Measurements from ENCODE around the gene RPL5.
A peak's percentile ranks its signal among the peaks of the same experiment; 100 is the strongest.

RPL5 gene

DNA sequence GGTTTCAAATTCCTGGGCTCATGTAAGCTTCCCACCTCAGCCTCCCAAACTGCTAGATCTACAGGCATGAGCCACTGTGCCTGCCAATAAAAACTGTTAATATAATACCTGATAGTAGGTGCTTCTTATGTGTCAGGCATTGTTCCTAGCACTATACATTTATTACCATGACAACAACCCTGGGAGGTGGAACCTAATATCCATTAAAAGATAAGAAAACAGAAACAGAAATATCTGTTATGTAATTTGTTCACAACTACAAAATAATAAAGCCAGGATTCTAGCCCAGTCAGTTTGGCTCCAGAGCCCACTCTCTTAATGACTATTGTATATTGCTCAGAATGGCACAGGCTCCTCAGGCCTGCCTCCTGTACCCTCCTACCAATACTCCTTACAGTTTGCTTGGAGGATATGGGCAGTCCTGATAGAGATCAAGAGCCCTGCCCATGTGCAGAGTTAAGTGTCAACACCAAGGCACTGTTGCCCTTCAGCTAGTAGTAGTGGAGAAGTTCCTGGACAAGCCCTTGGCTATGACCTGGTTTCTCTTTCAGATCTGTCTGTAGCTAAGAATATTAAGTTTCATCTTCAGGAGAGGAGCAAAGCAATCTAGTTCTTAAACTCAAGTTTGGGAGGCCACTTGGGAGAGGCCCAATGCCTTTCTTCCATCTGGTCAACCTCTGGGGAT is 22.4 kb downstream of the RPL5 start:
- TF ChIP-seq, protein P1, sequence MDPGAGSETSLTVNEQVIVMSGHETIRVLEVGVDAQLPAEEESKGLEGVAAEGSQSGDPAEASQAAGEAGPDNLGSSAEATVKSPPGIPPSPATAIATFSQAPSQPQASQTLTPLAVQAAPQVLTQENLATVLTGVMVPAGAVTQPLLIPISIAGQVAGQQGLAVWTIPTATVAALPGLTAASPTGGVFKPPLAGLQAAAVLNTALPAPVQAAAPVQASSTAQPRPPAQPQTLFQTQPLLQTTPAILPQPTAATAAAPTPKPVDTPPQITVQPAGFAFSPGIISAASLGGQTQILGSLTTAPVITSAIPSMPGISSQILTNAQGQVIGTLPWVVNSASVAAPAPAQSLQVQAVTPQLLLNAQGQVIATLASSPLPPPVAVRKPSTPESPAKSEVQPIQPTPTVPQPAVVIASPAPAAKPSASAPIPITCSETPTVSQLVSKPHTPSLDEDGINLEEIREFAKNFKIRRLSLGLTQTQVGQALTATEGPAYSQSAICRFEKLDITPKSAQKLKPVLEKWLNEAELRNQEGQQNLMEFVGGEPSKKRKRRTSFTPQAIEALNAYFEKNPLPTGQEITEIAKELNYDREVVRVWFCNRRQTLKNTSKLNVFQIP (CRISPR knock-in tag; IDR thresholded peaks at IDR 0.05; ENCODE audit: borderline replicate concordance, low read depth), result no peak
- TF ChIP-seq CSDC2 (CRISPR knock-in tag; IDR thresholded peaks at IDR 0.05), result no peak
- no peak for TF ChIP-seq ZNF565 (CRISPR knock-in tag; conservative IDR thresholded peaks at IDR 0.05; ENCODE audit: low read depth)
- TF ChIP-seq TCF4 (CRISPR knock-in tag; IDR thresholded peaks at IDR 0.05; ENCODE audit: borderline replicate concordance), result no peak
- no peak for TF ChIP-seq ZFP30 (CRISPR knock-in tag; IDR thresholded peaks at IDR 0.05)
- TF ChIP-seq, protein P2, sequence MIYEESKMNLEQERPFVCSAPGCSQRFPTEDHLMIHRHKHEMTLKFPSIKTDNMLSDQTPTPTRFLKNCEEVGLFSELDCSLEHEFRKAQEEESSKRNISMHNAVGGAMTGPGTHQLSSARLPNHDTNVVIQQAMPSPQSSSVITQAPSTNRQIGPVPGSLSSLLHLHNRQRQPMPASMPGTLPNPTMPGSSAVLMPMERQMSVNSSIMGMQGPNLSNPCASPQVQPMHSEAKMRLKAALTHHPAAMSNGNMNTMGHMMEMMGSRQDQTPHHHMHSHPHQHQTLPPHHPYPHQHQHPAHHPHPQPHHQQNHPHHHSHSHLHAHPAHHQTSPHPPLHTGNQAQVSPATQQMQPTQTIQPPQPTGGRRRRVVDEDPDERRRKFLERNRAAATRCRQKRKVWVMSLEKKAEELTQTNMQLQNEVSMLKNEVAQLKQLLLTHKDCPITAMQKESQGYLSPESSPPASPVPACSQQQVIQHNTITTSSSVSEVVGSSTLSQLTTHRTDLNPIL (CRISPR knock-in tag; IDR thresholded peaks at IDR 0.05; ENCODE audit: low read depth), result no peak
- no peak for TF ChIP-seq ISL1 (CRISPR knock-in tag; IDR thresholded peaks at IDR 0.05)
- TF ChIP-seq RARB (CRISPR knock-in tag; IDR thresholded peaks at IDR 0.05), result no peak
- TF ChIP-seq ZNF8 (CRISPR knock-in tag; IDR thresholded peaks at IDR 0.05), result no peak
- no peak for TF ChIP-seq OSR1 (CRISPR knock-in tag; IDR thresholded peaks at IDR 0.05)
- no peak for TF ChIP-seq ZNF70 (CRISPR knock-in tag; IDR thresholded peaks at IDR 0.05)
- ATAC-seq, result no peak

DNA sequence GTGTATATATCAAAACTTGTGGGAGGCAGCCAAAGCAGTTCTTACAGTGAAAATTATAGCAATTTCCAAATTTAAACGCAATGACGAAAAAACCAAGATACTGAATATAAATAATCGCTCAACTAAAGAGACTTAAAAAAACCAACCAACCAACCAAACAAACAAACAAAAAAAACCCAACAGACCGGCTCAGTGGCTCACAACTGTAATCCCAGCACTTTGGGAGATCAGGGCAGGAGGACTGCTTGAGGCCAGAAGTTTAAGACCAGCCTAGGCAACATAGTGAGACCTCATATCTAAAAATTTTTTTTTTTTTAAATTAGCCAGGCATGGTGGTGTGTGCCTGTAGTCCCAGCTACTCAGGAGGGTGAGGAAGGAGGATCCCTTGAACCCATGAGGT is 23.4 kb downstream of the RPL5 start:
- no peak for TF ChIP-seq ARNTL (CRISPR knock-in tag; IDR thresholded peaks at IDR 0.05; ENCODE audit: borderline replicate concordance, low read depth)
- TF ChIP-seq, protein P1 (CRISPR knock-in tag; IDR thresholded peaks at IDR 0.05; ENCODE audit: borderline replicate concordance, low read depth), result no peak
- TF ChIP-seq TOX (CRISPR knock-in tag; IDR thresholded peaks at IDR 0.05; ENCODE audit: borderline replicate concordance), result no peak
- ATAC-seq, result no peak

DNA sequence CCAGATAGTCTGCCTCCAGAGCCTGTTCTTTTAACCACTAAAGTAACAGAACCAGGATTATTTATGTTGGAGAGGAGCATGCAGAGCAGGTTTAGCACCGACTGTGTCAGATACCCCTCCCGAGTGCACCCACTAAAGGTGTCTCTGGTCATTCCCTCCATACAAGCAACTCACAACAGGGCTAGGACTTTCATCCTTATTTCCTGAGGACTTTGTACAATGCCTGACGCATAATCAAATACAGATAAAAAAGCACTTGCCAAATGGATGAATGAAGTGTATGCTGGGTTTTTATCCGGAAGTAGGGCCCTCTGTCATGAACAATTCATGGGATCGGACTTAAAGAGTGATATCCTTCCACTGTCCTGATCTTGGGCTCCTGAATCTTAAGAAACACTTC is 26.0 kb downstream of the RPL5 start:
- TF ChIP-seq ZNF8 (CRISPR knock-in tag; IDR thresholded peaks at IDR 0.05), result no peak
- no peak for TF ChIP-seq BACH2 (CRISPR knock-in tag; IDR thresholded peaks at IDR 0.05; ENCODE audit: borderline replicate concordance)
- TF ChIP-seq, protein P2 (CRISPR knock-in tag; IDR thresholded peaks at IDR 0.05; ENCODE audit: low read depth), result no peak
- TF ChIP-seq, protein P3, sequence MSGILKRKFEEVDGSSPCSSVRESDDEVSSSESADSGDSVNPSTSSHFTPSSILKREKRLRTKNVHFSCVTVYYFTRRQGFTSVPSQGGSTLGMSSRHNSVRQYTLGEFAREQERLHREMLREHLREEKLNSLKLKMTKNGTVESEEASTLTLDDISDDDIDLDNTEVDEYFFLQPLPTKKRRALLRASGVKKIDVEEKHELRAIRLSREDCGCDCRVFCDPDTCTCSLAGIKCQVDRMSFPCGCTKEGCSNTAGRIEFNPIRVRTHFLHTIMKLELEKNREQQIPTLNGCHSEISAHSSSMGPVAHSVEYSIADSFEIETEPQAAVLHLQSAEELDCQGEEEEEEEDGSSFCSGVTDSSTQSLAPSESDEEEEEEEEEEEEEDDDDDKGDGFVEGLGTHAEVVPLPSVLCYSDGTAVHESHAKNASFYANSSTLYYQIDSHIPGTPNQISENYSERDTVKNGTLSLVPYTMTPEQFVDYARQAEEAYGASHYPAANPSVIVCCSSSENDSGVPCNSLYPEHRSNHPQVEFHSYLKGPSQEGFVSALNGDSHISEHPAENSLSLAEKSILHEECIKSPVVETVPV (CRISPR knock-in tag; IDR thresholded peaks at IDR 0.05), result no peak
- no peak for TF ChIP-seq ZNF70 (CRISPR knock-in tag; IDR thresholded peaks at IDR 0.05)
- TF ChIP-seq CSDC2 (CRISPR knock-in tag; IDR thresholded peaks at IDR 0.05), result no peak

DNA sequence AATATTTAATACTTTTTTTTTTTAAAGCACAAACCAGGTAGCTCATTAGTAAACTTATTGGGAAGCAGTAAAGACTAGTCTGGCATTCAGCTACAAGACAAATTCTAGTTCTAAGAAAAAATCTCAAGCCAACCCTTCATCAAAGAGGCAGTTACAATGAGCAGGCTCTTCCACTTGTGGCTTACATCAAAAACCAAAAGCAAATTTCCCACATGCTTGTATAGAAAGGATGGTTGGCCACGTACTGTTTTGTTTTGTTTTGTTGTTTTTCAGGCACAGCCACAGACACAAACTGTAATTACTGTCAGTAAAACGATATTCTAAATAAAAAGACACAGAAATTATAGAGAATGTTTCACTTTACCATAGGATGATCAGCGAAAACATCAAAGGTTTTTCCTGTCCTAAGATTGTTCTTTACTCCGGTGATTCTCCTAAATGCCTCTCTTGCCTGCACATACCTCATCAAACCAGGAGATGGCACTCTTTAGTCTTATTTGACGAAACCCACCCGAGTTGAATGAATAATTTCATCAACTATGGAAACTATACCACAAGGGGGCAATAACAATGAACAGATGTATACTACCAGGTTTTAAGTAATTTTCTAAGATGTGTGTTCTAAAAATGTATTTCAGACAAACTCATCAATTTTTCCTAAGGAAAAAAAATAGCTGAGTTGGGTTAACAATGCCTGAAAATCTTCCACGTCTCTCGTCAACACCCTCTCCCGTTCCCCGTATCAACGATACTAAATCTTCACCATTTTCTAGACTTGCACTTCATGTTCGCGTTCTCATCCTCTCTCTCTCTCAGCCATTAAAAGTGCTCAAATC is 26.9 kb downstream of the RPL5 start:
- ATAC-seq, result peak; percentile 89
- TF ChIP-seq ISL1 (CRISPR knock-in tag; IDR thresholded peaks at IDR 0.05) (no peak), ZFP30 (CRISPR knock-in tag; IDR thresholded peaks at IDR 0.05) (no peak), TCF4 (CRISPR knock-in tag; IDR thresholded peaks at IDR 0.05; ENCODE audit: borderline replicate concordance) (no peak), ZNF565 (CRISPR knock-in tag; conservative IDR thresholded peaks at IDR 0.05; ENCODE audit: low read depth) (no peak), SNAI2 (CRISPR knock-in tag; IDR thresholded peaks at IDR 0.05) (no peak), ZNF70 (CRISPR knock-in tag; IDR thresholded peaks at IDR 0.05) (no peak), TOX (CRISPR knock-in tag; IDR thresholded peaks at IDR 0.05; ENCODE audit: borderline replicate concordance) (no peak), CSDC2 (CRISPR knock-in tag; IDR thresholded peaks at IDR 0.05) (no peak), ARNTL (CRISPR knock-in tag; IDR thresholded peaks at IDR 0.05; ENCODE audit: borderline replicate concordance, low read depth) (no peak)
- TF ChIP-seq, protein P4, sequence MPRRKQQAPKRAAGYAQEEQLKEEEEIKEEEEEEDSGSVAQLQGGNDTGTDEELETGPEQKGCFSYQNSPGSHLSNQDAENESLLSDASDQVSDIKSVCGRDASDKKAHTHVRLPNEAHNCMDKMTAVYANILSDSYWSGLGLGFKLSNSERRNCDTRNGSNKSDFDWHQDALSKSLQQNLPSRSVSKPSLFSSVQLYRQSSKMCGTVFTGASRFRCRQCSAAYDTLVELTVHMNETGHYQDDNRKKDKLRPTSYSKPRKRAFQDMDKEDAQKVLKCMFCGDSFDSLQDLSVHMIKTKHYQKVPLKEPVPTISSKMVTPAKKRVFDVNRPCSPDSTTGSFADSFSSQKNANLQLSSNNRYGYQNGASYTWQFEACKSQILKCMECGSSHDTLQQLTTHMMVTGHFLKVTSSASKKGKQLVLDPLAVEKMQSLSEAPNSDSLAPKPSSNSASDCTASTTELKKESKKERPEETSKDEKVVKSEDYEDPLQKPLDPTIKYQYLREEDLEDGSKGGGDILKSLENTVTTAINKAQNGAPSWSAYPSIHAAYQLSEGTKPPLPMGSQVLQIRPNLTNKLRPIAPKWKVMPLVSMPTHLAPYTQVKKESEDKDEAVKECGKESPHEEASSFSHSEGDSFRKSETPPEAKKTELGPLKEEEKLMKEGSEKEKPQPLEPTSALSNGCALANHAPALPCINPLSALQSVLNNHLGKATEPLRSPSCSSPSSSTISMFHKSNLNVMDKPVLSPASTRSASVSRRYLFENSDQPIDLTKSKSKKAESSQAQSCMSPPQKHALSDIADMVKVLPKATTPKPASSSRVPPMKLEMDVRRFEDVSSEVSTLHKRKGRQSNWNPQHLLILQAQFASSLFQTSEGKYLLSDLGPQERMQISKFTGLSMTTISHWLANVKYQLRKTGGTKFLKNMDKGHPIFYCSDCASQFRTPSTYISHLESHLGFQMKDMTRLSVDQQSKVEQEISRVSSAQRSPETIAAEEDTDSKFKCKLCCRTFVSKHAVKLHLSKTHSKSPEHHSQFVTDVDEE (CRISPR knock-in tag; IDR thresholded peaks at IDR 0.05), result no peak
- TF ChIP-seq, protein P1 (CRISPR knock-in tag; IDR thresholded peaks at IDR 0.05; ENCODE audit: borderline replicate concordance, low read depth), result no peak
- TF ChIP-seq, protein P2 (CRISPR knock-in tag; IDR thresholded peaks at IDR 0.05; ENCODE audit: low read depth), result no peak

More for the DNA sequence above, 26.0 kb downstream of the RPL5 start:
- no peak for ATAC-seq
